Frontal cortex (tissue), 4 donors: ENCODE results near the gene SLC35F4. TPM values are rescaled to one million over a fixed set of nuclear protein-coding genes. Genes with fewer than 3 reads are reported as not detected.
"Not testable (repeated sequence)": the region's sequence is repeated elsewhere in the genome, so short reads cannot be mapped to it uniquely, and the experiment has no call there.

ENCODE experiments used
- DNase-seq, 2 donors: peaks; one replicate each; pipeline ENCODE4 v3.0.0; 2012; ENCODE audit warnings: low spot score in 2 of 2
- FAIRE-seq: peaks from 2 replicates; lab custom pipeline; 2012; peaks lifted over from hg19 to GRCh38; lab: Jason Lieb, UNC
- total RNA-seq: library from RNA; depleted of rRNA; stranded (reverse); fragments of >200 nt; gene quantifications from one replicate; pipeline ENCODE4 v1.2.3, GENCODE V29; 2014
- donor health status: control.
- donor health status: control.
- donor health status: control.

SLC35F4 gene
- total RNA-seq, 1 donor from 2014 or later: 4.5 TPM

- no peak for DNase-seq
- FAIRE-seq: no peak
Measured at GRCh38 chr14:57812741-57813140, 53.2 kb downstream of the SLC35F4 start.

DNA sequence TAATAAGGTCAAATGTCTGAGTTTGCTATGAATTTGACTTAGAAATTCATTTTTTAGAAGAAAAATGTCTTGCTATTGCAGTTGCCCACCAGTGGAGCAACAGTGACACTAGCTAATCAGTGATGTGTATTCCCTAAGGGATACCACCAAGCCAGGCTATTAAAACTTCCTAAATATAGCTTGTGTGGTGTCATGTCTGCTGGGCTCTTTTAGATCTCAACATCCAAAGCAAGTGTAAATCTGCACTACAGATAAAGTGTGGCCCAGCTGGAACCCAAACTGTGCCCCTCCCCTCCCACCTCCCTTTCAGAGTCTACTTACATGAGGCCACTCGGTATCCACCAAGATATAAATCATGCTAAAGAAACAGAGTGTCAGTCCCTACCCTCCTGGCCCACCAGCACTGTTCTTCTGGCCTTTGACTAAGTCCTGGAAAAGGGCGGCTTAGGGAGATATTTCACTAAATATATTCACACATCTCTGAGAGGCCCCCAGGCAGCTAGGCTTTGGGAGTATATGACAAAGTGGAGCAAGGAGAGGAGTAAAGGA, 53.8 kb downstream of the SLC35F4 start:
- DNase-seq: no peak
- FAIRE-seq: no peak

GRCh38 chr14:57809808-57810207, 56.1 kb downstream of the SLC35F4 start:
- DNase-seq (no peak), FAIRE-seq (no peak)

DNA sequence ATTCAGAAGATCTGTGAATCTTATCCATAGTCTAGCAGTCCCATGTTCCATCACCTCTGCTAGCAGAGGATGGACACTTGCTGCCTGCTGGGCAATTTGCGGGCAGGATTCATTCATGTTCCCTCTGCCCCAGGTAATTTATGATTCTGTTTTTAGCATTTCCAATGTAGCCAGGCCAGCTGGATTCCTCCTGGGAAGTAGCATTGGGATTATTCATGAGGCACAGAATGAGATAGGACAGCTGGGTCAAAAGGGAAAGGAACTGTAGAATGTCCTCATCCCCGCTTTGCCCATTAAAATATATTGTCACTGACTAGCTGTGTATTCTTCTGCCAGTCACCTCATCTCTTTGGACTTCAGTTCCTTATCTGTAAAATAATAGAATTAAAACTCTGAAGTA, 68.7 kb downstream of the SLC35F4 start:
- no peak for DNase-seq
- FAIRE-seq: no peak

DNA sequence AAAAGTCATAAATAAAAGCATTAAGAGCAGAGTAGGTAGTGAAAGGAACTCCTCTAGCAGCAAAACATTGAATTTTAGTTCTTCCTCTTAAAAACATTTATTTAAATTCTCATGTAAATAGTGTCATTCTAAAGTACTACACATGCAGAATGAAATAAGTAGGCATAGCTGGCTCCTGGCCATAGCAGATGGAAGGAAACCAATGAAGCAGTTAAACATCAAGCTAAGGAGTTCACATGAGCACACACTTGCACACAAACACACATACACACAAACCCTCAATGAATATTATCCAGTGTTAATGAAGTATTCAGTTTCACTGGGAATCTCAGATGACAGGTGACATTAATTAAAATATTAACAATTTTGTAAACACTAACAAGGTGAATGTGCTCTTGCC, 69.3 kb downstream of the SLC35F4 start:
- DNase-seq: no peak
- no peak for FAIRE-seq

DNA sequence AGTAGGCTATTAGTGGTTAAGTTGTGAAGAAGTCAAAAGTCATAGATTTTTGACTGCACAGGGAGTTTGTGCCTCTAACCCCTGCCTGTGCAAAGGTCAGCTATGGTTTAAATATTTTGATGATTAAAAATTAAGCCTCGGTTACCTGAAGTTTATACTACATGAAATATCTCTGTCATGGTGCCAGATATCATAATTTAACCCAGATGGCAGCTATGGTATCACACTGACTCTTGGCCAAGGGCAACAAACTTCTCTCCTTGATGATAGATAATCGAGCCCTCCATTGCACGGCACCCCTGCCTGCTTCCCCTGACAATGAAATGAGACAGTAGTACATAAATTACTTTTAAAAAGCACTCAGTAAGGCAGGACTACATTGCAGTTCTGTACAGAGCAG, 80.8 kb downstream of the SLC35F4 start:
- no peak for DNase-seq
- FAIRE-seq: no peak

- no peak for DNase-seq
Measured at GRCh38 chr14:57771801-57772200, 94.1 kb downstream of the SLC35F4 start.

DNA sequence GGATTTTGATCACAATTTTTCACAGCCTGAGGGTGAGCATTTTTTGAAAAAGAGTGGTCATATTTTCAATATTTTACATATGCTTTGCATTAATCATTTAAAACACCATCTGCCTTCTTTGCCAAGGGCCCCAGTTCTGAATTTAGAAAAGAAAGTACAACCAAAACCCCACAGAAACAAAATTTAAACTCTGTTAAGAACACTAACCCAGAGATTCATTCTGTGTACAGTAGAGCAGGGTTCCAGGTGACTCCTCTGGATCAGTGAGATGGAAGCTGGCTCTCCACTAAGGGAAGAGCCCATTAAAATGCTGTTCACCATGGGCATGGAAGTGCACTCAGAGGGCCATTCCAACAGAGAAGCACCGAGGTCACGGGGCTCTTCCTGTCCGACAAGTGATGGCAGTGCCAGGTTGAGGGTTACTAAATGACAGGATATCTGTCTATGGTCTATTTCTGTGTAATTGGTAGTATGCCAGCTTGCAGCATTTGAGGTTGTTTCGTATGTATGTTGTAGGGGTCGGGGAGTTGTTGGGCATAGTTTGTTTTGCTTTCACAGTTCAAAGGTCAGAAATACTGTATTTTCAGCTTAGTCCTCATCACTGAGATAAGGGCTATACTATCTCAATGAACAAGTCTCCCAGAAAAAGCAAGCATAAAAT, 95.9 kb downstream of the SLC35F4 start:
- no peak for FAIRE-seq
- DNase-seq: no peak

More at GRCh38 chr14:57771801-57772200, 94.1 kb downstream of the SLC35F4 start:
- FAIRE-seq: no peak

DNA sequence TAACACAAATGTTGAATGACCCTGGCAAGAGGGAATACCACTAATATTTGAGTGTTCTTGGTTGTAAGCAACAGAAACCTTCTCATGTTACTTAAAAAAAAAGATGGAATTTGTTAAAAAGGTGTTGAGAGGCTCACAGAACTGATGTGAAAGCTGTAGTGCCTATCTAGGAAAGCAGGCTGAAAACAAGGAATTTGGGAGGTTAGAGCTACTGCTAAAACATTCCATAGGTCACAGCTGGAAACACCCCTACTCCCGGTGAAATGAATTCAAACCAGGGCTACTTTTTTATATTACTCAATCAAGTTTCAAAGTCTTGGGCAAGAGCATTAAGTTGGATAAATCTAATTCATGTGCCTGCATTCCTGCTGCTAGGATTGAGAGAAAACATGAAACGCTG, 104.1 kb downstream of the SLC35F4 start:
- no peak for DNase-seq
- no peak for FAIRE-seq

DNA sequence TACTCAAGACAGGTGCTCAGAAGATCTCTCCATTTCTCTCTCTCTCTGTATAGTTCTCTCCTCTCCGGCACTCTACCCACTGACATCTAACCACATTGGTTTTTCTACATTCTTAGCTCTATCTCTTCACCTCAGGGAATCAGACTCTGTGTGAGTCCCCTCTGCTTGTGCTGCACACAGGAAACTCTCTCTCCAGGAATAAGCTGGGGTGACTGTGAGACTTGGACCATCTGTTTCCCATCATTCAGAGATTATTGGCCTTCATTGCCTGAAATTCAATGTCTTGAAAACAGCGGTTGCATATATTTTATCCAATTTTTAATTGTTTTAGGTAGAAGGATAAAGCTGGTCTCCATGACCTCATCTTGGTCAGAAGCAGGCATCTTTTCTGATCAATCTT, 105.0 kb downstream of the SLC35F4 start:
- FAIRE-seq: no peak
- no peak for DNase-seq

DNA sequence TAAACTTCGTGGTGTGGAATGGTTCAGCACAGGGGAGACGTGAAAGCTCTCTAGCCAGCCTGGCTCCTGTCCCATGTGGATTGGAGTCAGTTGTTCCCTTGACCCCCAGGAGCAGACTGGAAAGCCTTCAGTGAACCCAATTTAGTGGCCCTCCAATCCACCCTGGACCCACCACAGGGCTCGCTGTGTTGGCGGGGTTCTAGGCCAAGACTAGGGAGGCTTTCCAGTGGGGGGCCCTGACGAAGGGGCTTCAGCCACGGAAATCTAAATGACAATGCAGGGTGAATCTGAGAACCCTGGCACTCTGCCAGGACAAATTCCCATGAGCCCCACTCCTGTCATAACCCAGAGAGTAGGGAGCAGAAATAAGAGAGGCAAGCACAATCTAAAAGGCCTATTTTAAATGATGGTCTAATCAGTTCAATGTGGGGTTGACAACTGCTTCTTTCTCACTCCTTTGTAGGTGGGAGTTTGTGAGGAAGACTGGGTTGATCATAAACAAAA, 110.8 kb downstream of the SLC35F4 start:
- DNase-seq (no peak), FAIRE-seq (no peak)

DNA sequence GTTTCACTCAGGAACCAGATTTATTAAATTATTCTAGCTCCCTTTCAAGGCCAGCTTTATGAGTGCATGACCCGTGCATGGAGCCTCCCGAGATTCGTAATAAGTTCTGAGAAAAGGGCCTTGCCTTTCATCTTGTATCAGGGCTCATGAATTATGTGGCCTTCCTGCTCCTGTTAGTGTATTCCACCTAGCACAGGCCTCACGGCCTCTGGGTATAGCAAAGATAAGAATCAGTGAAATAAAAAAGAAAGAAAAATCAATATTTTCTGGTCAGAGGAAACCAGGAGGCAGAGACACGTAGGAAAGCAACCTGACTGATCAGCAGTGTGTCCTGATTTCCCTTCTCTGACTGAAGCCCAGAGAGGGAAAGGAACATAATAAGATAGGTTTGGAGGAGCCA, 111.4 kb downstream of the SLC35F4 start:
- FAIRE-seq (no peak), DNase-seq (no peak)

DNA sequence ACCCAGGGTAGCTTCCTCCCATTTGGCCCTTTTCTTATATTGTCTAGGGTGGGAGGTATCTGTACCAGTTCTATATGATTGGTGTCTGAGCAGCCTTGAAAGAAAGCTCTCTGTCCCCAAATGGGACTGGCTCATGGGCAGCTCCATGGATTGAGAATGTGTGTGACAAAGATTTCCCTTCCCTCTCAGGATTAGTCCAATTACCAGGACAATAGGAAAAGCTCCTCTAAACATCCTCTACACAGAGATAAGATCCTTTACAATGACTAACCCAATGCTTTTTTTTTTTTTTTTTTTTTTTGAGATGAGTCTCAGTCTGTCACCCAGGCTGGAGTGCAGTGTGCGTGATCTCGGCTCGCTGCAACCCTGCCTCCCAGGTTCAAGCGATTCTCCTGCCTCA, 112.1 kb downstream of the SLC35F4 start:
- FAIRE-seq: no peak
- no peak for DNase-seq

DNA sequence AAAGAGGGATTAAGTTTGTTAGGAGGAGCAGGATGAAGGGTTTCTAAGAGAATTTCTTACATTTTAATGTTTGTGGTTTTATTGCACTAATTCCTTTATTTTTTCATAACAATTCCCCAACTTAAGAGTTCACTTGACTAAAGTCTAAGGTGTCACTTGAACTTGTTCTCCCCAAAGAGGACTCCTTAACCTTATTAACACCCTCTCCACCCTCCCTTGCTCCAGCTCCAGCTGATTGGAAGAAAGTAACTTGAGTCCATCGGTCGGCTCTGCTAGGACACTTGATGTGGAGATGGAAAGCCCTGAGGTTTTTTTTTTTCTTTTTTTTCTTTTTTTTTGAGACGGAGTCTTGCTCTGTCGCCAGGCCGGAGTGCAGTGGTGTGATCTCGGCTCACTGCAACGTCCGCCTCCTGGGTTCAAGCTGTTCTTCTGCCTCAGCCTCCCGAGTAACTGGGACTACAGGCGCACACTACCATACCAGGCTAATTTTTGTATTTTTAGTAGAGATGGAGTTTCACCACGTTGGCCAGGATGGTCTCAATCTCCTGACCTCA, 113.7 kb downstream of the SLC35F4 start:
- not testable (repeated sequence) for FAIRE-seq, DNase-seq

GRCh38 chr14:57751400-57751799, 114.5 kb downstream of the SLC35F4 start:
- DNase-seq: no peak
- FAIRE-seq: no peak

DNA sequence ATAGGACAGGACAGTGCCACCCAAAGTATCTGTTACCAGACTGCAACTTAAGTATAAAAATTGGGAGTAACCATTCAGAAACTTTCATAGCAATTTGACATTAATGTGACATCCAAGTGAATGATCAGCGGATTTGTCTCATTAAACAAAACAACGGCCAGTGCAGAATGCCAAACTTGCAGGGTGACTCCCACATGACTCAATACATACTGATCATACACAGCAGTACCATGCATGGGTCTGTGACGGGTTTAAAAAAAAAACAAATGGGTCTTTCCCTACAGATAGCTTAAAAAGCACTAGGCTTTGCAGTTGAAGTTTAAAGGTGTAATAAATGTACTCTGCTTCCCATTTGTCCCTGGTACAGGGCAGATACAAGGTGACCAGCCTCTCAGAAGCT, 116.6 kb downstream of the SLC35F4 start:
- DNase-seq: no peak
- FAIRE-seq: no peak

- no peak for FAIRE-seq
Measured at GRCh38 chr14:57748279-57748678, 117.6 kb downstream of the SLC35F4 start.

DNA sequence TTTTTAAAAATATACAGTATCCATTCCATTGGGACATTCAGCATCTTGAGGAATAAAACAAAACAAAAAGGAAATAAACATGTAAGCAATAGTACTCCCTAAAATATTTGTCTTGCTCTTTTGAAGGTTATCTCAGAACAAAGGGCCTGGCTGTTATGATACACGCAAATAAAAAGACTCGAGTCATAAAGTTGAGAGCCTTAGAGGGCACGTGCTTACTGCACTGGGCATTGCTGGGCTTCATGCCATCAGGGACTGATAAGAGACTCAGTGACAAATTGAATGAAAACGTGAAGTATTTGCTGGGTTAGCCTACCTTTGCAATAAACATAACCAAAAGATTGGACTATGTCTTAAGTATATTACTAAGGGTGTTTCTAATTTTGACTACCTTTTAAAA, 118.9 kb downstream of the SLC35F4 start:
- FAIRE-seq: no peak

More at GRCh38 chr14:57748279-57748678, 117.6 kb downstream of the SLC35F4 start:
- DNase-seq: no peak

DNA sequence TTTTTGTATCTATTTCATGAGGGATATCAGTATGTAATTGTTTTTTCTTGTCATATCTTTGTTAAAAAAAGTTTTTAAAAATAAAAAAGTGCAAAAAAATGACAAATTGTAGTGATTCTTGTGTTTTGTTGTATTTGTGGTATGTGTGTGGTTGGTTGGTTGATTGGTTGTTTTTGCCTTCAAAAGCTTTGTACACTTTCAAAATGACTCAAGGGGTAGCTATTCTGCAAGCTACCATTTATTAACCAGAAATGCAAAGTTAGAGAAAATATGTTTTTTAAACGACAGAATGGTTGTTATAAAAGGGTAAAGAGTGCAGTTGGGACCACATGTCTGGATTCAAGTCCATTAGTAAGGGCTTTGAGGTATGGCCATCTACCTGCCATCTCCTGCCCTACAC, 119.3 kb downstream of the SLC35F4 start:
- FAIRE-seq: no peak

More for the DNA sequence above, 118.9 kb downstream of the SLC35F4 start:
- no peak for DNase-seq

GRCh38 chr14:57739516-57739915, 126.4 kb downstream of the SLC35F4 start:
- DNase-seq (no peak), FAIRE-seq (no peak)

More for the DNA sequence above, 119.3 kb downstream of the SLC35F4 start:
- DNase-seq: no peak

GRCh38 chr14:57737598-57737997, 128.3 kb downstream of the SLC35F4 start:
- DNase-seq: no peak

More at GRCh38 chr14:57737598-57737997, 128.3 kb downstream of the SLC35F4 start:
- no peak for FAIRE-seq
